A204.1 (cell line): ENCODE data around the gene RPIA.
"Not testable (repeated sequence)": the region's sequence is repeated elsewhere in the genome, so short reads cannot be mapped to it uniquely, and the experiment has no call there.

Source experiments
- FAIRE-seq: peaks from 2 replicates; lab custom pipeline; 2012; peaks lifted over from hg19 to GRCh38; lab: Jason Lieb, UNC

The RPIA gene

GRCh38 chr2:88789213-88789612, 97.7 kb downstream of the RPIA start:
- not testable (repeated sequence) for FAIRE-seq

GRCh38 chr2:88795932-88796331, 104.5 kb downstream of the RPIA start:
- not testable (repeated sequence) for FAIRE-seq

GRCh38 chr2:88796523-88796922, 105.0 kb downstream of the RPIA start:
- FAIRE-seq: not testable (repeated sequence)

- not testable (repeated sequence) for FAIRE-seq
Measured at GRCh38 chr2:88797164-88797563, 105.7 kb downstream of the RPIA start.
